GM12874 (cell line): Measurements from ENCODE around the gene SHOX.

Experiments used
- CTCF ChIP-seq: IDR thresholded peaks from 2 replicates; pipeline ENCODE4 v1.5.1; 2011; ENCODE audit warnings: low read depth, mild to moderate bottlenecking, control low read depth, low read length, moderate library complexity; ENCODE audit not compliant: insufficient read depth

Gene SHOX

GRCh38 chrX:599837-600715 lies 30.5 kb upstream of the SHOX start:
- no peak for TF ChIP-seq CTCF

GRCh38 chrX:614136-614535 lies 16.5 kb upstream of the SHOX start:
- no peak for TF ChIP-seq CTCF

GRCh38 chrX:617401-617800 lies 13.2 kb upstream of the SHOX start:
- no peak for TF ChIP-seq CTCF

- no peak for TF ChIP-seq CTCF
These were observed 12.7 kb upstream of the SHOX start for GRCh38 chrX:617891-618290.

- TF ChIP-seq CTCF: no peak
These were observed 11.7 kb upstream of the SHOX start for GRCh38 chrX:618761-619450.

- no peak for TF ChIP-seq CTCF
These were observed 11.2 kb upstream of the SHOX start for GRCh38 chrX:619451-619811.

GRCh38 chrX:619812-620531 lies 10.6 kb upstream of the SHOX start:
- TF ChIP-seq CTCF: no peak
